ENCODE measurements around the gene BTBD1. TPM values are rescaled to one million over a fixed set of nuclear protein-coding genes. Genes with fewer than 3 reads are reported as not detected.
"Not testable (repeated sequence)": the region's sequence is repeated elsewhere in the genome, so short reads cannot be mapped to it uniquely, and the experiment has no call there.

BTBD1 gene
- total and polyA plus RNA-seq, 2 experiments from 2014 or later: 60.3 to 121 TPM

DNA sequence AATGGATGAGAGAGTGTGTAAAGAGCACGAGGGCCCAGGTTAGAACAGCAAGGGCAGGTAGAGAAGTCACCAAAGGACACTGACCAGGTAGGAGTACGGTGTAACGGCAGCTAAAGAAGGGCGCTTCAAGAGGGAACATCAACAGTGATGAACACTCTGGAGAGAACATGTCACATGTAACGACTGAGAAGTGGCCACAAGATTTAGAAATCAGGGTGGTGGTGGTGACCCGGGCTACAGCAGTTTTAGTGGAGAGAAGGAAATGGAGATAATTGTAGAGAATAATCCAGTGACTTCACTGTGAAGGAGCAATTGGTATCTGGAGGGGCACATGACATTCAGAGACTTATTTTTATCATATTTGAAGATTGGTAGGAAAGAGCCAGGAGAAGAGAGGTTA lies 54.4 kb downstream of the BTBD1 start:
- Histone ChIP-seq H3K9me2 (ENCODE audit: insufficient read depth) (no peaks in the 10 kb centered on the region), H3K4me1 (ENCODE audit: insufficient read depth) (peaks cover 21% of the 10 kb centered on the region), H3F3A (ENCODE audit: insufficient read depth) (peaks cover 16% of the 10 kb centered on the region), H3K27me3 (replicated peaks; ENCODE audit: insufficient read depth) (no peaks in the 10 kb centered on the region), H3K27ac (peak overlapping the region; percentile 55), H3K79me2 (ENCODE audit: insufficient read depth) (peaks cover 27% of the 10 kb centered on the region), H3K9me3 (ENCODE audit: low read depth) (no peaks in the 10 kb centered on the region), H3K9ac (peak overlapping the region; percentile 84), H3K4me2 (ENCODE audit: unreplicated experiment) (peak overlapping the region; percentile 91), H3K36me3 (ENCODE audit: low read depth) (peaks cover 12% of the 10 kb centered on the region), H3K4me3 (peak overlapping the region; percentile 86), H2AFZ (peak overlapping the region; percentile 92), H4K20me1 (ENCODE audit: insufficient read depth) (no peaks in the 10 kb centered on the region)
- WGBS, 2 experiments (ENCODE audit: low coverage in 1 of 2, low lambda C conversion rate in 2 of 2, missing lambda C conversion rate in 2 of 2): 96 to 99% methylated on average over 6 of the region's 6 CpGs
- in situ Hi-C loops (cut with MboI): loop anchor here (25.0 kb wide), 1 partner anchor 475 kb away; the partner anchor contains the start of gene RPS17
- no peak for DNase-seq
- TF ChIP-seq EZH2 (IDR thresholded peaks at IDR 0.05; ENCODE audit: insufficient read depth, poor library complexity, severe bottlenecking): no peak
- TF ChIP-seq EZH2phosphoT487 (IDR thresholded peaks at IDR 0.05; ENCODE audit: insufficient read depth, low read depth): no peak

DNA sequence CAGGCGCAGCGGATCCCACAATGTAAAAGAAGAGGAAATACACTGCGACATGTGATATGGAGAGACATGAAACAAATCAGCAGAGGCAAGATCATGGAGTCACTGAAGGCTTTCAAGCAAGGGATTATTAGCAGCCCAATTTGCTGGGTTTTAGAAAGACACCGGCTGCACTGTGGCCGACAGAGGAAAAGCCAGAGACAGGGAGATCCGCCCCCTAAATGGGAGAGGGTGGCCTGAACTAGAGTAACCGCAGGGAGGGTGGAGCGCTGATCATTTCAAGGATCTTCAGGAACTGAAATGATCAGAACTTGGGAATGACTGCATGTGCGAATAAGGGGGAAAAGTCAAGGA lies 55.0 kb downstream of the BTBD1 start:
- peak; percentile 62 for DNase-seq
- peaks cover 21% of the 10 kb centered on the region for H3K4me1 ChIP-seq (ENCODE audit: insufficient read depth)

DNA sequence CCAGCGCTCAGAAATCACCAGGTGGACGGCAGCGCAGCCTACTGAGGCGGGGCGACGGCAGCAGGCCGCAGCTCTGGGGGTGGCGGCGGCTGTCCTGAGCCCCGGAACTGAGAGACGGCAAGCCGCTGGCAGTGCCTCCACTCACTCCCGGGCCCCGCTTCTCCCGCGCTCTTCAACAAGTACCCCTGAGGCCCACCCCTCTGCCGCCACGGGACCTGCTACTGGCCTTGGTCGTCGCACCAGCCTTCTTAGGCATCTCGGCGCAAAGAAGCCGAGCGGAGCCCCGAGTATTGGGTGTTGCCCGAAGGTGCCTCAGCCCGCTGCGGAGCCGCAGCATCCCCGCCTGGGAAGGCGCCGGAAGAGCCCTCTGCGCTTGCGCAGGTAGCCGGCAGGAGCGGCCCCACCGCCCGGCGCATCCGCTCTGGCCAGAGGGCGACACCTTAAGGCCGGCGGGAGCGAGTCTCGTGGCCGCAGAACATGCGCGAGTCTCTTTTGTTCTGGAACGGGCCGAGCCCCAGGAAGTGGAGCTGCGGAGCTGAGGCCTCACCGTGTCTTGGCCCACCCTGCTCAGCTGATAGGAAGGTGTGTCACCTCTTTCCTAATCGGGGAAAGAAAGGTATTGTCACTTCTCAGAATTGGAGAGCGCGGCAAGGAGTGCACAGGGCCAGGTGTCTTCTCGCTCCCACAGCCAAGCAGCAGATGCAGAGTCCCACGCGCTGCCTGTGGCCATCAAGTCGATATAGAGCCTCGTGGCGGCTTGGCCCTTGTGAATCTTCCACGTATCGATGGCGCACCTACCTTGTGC lies 55.6 kb downstream of the BTBD1 start, which contains the start of gene C15orf40:
Gene C15orf40 (minus strand): TSS at position 369 of the 805 bp plus-strand sequence. CDS start 32 bp downstream, at position 337.
- DNase-seq: peak; percentile 97
- TF ChIP-seq EZH2 (IDR thresholded peaks at IDR 0.05; ENCODE audit: insufficient read depth, poor library complexity, severe bottlenecking): no peak
- TF ChIP-seq EZH2phosphoT487 (IDR thresholded peaks at IDR 0.05; ENCODE audit: insufficient read depth, low read depth): no peak
- no peaks in the 10 kb centered on the region for H4K20me1 ChIP-seq (ENCODE audit: insufficient read depth)
- WGBS, 2 experiments (ENCODE audit: low coverage in 1 of 2, low lambda C conversion rate in 2 of 2, missing lambda C conversion rate in 2 of 2): 0 to 1% methylated on average over 48 to 63 of the region's 64 CpGs
- H3F3A ChIP-seq (ENCODE audit: insufficient read depth): peaks cover 13% of the 10 kb centered on the region
- peak within 1 kb of the TSS; percentile 92 for H2AFZ ChIP-seq
- H3K9me3 ChIP-seq (ENCODE audit: low read depth): no peaks in the 10 kb centered on the region
- H3K9me2 ChIP-seq (ENCODE audit: insufficient read depth): no peaks in the 10 kb centered on the region
- H3K4me1 ChIP-seq (ENCODE audit: insufficient read depth): peaks cover 21% of the 10 kb centered on the region
- peaks cover 22% of the 10 kb centered on the region for H3K79me2 ChIP-seq (ENCODE audit: insufficient read depth)
- peaks cover 13% of the 10 kb centered on the region; the same call in 1 of the 2 replicates for H3K36me3 ChIP-seq (ENCODE audit: low read depth)
- in situ Hi-C loops (cut with MboI): loop anchor here (25.0 kb wide), 1 partner anchor 474 kb away; the partner anchor contains the start of gene RPS17
- H3K27me3 ChIP-seq (replicated peaks; ENCODE audit: insufficient read depth): no peaks in the 10 kb centered on the region
- H3K9ac ChIP-seq: peak within 1 kb of the TSS; percentile 84
- H3K4me2 ChIP-seq (ENCODE audit: unreplicated experiment): peak within 1 kb of the TSS; percentile 91
- peak within 1 kb of the TSS; percentile 55 for H3K27ac ChIP-seq
- peak within 1 kb of the TSS; percentile 86 for H3K4me3 ChIP-seq

More for the DNA sequence above, 55.0 kb downstream of the BTBD1 start:
- peaks cover 22% of the 10 kb centered on the region for H3K79me2 ChIP-seq (ENCODE audit: insufficient read depth)
- peak overlapping the region; percentile 92 for H2AFZ ChIP-seq
- peak overlapping the region; percentile 91 for H3K4me2 ChIP-seq (ENCODE audit: unreplicated experiment)
- peak overlapping the region; percentile 84 for H3K9ac ChIP-seq
- no peaks in the 10 kb centered on the region for H4K20me1 ChIP-seq (ENCODE audit: insufficient read depth)
- peaks cover 12% of the 10 kb centered on the region; the same call in 1 of the 2 replicates for H3K36me3 ChIP-seq (ENCODE audit: low read depth)
- no peaks in the 10 kb centered on the region for H3K27me3 ChIP-seq (replicated peaks; ENCODE audit: insufficient read depth)
- TF ChIP-seq EZH2 (IDR thresholded peaks at IDR 0.05; ENCODE audit: insufficient read depth, poor library complexity, severe bottlenecking) (no peak), EZH2phosphoT487 (IDR thresholded peaks at IDR 0.05; ENCODE audit: insufficient read depth, low read depth) (no peak)
- WGBS, 2 experiments (ENCODE audit: low coverage in 1 of 2, low lambda C conversion rate in 2 of 2, missing lambda C conversion rate in 2 of 2): 11 to 15% methylated on average over 9 of the region's 9 CpGs
- H3K27ac ChIP-seq: peak overlapping the region; percentile 55
- peaks cover 13% of the 10 kb centered on the region for H3F3A ChIP-seq (ENCODE audit: insufficient read depth)
- no peaks in the 10 kb centered on the region for H3K9me2 ChIP-seq (ENCODE audit: insufficient read depth)
- H3K9me3 ChIP-seq (ENCODE audit: low read depth): no peaks in the 10 kb centered on the region
- H3K4me3 ChIP-seq: peak overlapping the region; percentile 86
- in situ Hi-C loops (cut with MboI): loop anchor here (25.0 kb wide), 1 partner anchor 475 kb away; the partner anchor contains the start of gene RPS17

DNA sequence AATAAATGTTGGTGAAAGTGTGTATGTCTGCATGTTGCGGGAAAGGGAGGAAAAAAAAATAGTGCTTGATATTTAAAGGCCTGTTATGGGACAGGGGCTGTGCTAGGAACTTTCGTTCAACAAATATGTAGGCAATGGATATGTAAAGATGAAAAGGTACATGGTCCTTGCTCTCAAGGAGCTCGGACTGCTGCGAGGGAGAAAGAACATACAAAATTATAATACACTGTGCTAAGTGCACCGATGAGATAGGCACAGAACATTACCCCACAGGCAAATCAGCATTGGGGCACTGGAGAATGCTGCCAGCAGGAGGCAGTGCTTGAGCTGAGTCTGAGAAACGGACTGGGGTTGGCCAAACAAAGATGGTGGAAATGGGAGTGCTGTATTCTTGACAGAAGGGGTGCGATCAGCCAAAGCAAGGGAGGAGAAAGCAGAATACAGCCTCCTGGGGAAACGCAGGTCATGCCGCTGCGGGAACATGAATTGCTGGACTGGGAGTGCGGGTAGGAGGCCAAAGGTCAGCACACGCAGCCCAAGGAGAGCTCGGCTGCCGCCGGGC lies 56.3 kb downstream of the BTBD1 start:
- Histone ChIP-seq H4K20me1 (ENCODE audit: insufficient read depth) (no peaks in the 10 kb centered on the region), H3K4me3 (peak overlapping the region; percentile 86), H3F3A (ENCODE audit: insufficient read depth) (peaks cover 13% of the 10 kb centered on the region), H3K4me2 (ENCODE audit: unreplicated experiment) (peak overlapping the region; percentile 91), H3K9ac (peak overlapping the region; percentile 84), H3K9me2 (ENCODE audit: insufficient read depth) (no peaks in the 10 kb centered on the region), H3K9me3 (ENCODE audit: low read depth) (no peaks in the 10 kb centered on the region), H3K79me2 (ENCODE audit: insufficient read depth) (peaks cover 22% of the 10 kb centered on the region), H3K36me3 (ENCODE audit: low read depth) (peaks cover 14% of the 10 kb centered on the region; the same call in 1 of the 2 replicates), H3K27me3 (replicated peaks; ENCODE audit: insufficient read depth) (no peaks in the 10 kb centered on the region), H3K27ac (peak overlapping the region; percentile 55), H3K4me1 (ENCODE audit: insufficient read depth) (peaks cover 21% of the 10 kb centered on the region), H2AFZ (peak overlapping the region; percentile 92)
- TF ChIP-seq EZH2phosphoT487 (IDR thresholded peaks at IDR 0.05; ENCODE audit: insufficient read depth, low read depth): no peak
- TF ChIP-seq EZH2 (IDR thresholded peaks at IDR 0.05; ENCODE audit: insufficient read depth, poor library complexity, severe bottlenecking): no peak
- WGBS, 2 experiments (ENCODE audit: low coverage in 1 of 2, low lambda C conversion rate in 2 of 2, missing lambda C conversion rate in 2 of 2): 14 to 16% methylated on average over 15 of the region's 15 CpGs
- in situ Hi-C loops (cut with MboI): loop anchor here (25.0 kb wide), 1 partner anchor 473 kb away; the partner anchor contains the start of gene RPS17
- peak; percentile 89 for DNase-seq

DNA sequence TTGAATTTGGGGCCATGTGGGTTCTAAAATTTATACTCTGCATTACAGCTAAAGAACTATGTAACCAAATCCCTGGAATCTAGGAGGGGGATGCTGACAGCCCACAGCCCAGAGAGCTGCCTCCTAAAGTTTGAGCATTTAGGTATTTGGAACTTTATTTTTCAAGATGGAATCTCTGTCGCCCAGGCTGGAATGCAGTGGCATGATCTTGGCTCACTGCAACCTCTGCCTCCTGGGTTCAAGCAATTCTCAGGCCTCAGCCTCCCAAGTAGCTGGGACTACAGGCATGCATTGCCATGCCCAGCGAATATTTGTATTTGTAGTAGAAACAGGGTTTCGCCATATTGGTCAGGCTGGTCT lies 66.4 kb downstream of the BTBD1 start:
- H3K9me2 ChIP-seq (ENCODE audit: insufficient read depth); H3K79me2 ChIP-seq (ENCODE audit: insufficient read depth); H2AFZ ChIP-seq; H3K27me3 ChIP-seq (replicated peaks; ENCODE audit: insufficient read depth); DNase-seq; H3K27ac ChIP-seq; H4K20me1 ChIP-seq (ENCODE audit: insufficient read depth); H3K9me3 ChIP-seq (ENCODE audit: low read depth); H3K4me3 ChIP-seq; H3K4me1 ChIP-seq (ENCODE audit: insufficient read depth): not testable (repeated sequence)
- peak overlapping the region; percentile 85 for H3K4me2 ChIP-seq (ENCODE audit: unreplicated experiment)
- peaks cover 23% of the 10 kb centered on the region; the same call in 1 of the 2 replicates for H3F3A ChIP-seq (ENCODE audit: insufficient read depth)
- H3K9ac ChIP-seq: peak overlapping the region; percentile 65; the same call in 1 of the 2 replicates
- 65 to 74% methylated on average over 3 of the region's 3 CpGs for WGBS, 2 experiments (ENCODE audit: low coverage in 1 of 2, low lambda C conversion rate in 2 of 2, missing lambda C conversion rate in 2 of 2)
- peaks cover 12% of the 10 kb centered on the region for H3K36me3 ChIP-seq (ENCODE audit: low read depth)
- in situ Hi-C loops (cut with MboI): loop anchor here (5.0 to 25.0 kb wide), 2 partner anchors 143 to 463 kb away; partner anchors contain the start of gene RPS17
